GM21576 (cell line): ENCODE measurements around the gene NEK5.

Source experiments
- ATAC-seq: cut with Tn5 transposase; IDR thresholded peaks from one replicate; pipeline ENCODE4 v1.9.1; 2021; ENCODE audit warnings: mild to moderate bottlenecking, moderate library complexity; ENCODE audit not compliant: unreplicated experiment

NEK5 gene

DNA sequence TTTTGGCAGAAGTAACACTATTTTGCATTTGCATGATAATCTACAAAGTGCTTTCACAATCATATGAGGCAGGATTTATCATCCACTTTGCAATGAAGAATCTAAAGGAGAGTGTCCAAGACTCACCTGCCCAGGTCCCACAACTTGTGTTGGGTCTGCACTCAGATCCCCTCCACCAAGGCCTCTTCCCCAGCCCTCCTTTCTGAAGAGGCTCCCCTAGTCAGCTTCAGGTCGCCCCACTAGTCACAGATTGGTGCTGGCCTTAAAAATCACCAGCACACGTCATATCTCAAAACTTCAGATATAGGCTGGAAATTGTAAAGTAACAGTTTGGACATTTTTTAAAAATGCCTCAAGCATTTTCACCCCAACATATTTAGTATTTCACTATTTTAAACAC, 135.2 kb downstream of the NEK5 start:
- no peak for ATAC-seq

DNA sequence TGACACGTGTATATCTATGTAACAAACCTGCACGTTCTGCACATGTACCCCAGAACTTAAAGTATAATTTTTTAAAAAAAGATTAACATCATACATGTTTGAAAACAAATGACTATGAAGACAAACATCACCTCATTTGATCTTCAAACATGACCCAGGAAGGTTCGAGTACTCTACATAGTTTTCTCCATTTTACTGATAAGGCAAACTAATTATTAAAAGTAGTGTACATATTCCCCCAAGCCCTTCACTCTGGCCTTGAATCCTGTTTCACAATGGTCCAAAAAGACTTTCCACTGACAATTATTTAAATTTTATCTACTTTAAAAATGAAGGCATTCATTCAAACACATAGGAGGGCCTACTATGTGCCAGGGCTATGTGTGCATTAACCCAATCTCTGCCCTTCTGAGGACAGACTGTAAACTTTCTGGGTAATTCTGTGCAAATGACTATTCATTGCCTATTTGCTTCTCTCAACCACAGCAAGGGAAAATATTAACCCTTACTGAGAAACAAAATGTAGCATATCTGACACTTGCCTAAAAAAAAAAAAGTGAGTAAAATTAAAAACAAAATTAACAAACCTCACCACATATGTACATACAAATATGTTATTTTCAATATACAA, 139.8 kb downstream of the NEK5 start:
- no peak for ATAC-seq
